Fibroblast of lung (primary cell): Measurements from ENCODE around the gene GPR142.
"Not testable (repeated sequence)": the region's sequence is repeated elsewhere in the genome, so short reads cannot be mapped to it uniquely, and the experiment has no call there.

Source experiments
- CTCF ChIP-seq, 2 donors: IDR thresholded peaks in 1 of 2; conservative IDR thresholded peaks in 1 of 2; 1 replicate in 1 of 2; 2 replicates in 1 of 2; pipeline ENCODE4 v1.5.1; 2011 to 2012; ENCODE audit warnings: low read length in 2 of 2, control low read depth in 1 of 2, inconsistent platforms in 1 of 2, low read depth in 1 of 2, mild to moderate bottlenecking in 1 of 2
- EZH2 ChIP-seq: IDR thresholded peaks from 2 replicates; pipeline ENCODE4 v1.5.1; 2012; ENCODE audit warnings: low read length, control low read depth, mild to moderate bottlenecking; ENCODE audit errors: missing control alignments

GRCh38 chr17:74405311-74405710, 38.0 kb downstream of the GPR142 start:
- TF ChIP-seq CTCF (conservative IDR thresholded peaks at IDR 0.05 in 1 of 2, IDR thresholded peaks at IDR 0.05 in 1 of 2; ENCODE audit: low read depth in 1 of 2, low read length in 2 of 2); EZH2: not testable (repeated sequence)
